ENCODE data around the gene MPPED1. TPM values are rescaled to one million over a fixed set of nuclear protein-coding genes. Genes with fewer than 3 reads are reported as not detected.

The MPPED1 gene
- total RNA-seq: under 1 TPM in 1 of 2 donors, not detected in 1; under 0.01 TPM

GRCh38 chr22:43411869-43412807 lies at the start of gene MPPED1:
Gene MPPED1 (plus strand): TSS chr22:43412014. CDS start chr22:43424986, 12,972 bp downstream.

Other genes starting within 250 kb of the MPPED1 start
- 10 to 100 TPM; 47.5 to 61.9 TPM for gene TTLL12, start 224.9 kb upstream of the MPPED1 start, total RNA-seq
- gene SCUBE1, start 68.6 kb upstream of the MPPED1 start, total RNA-seq: under 1 TPM in 1 of 2 donors, not detected in 1; under 0.01 TPM

All from melanocyte of skin (primary cell).